Measurements from ENCODE around the gene ARGLU1.

- no peak for TF ChIP-seq EZH2 (IDR thresholded peaks at IDR 0.05; ENCODE audit: low read depth, unreplicated experiment)
- no peak for TF ChIP-seq CTCF (conservative IDR thresholded peaks at IDR 0.05; ENCODE audit: low read depth in 2 of 2)
- TF ChIP-seq REST (IDR thresholded peaks at IDR 0.05; ENCODE audit: unreplicated experiment), result no peak
- no peak for TF ChIP-seq POLR2AphosphoS5 (IDR thresholded peaks at IDR 0.05; ENCODE audit: low read depth)
Measured at GRCh38 chr13:106499896-106500295, 68.0 kb downstream of the ARGLU1 start.

Data from GM23338 (cell line).